LNCAP (cell line): ENCODE results near the gene FAM174B.

Experiments used
- TF ChIP-seq, protein P1 (sequence below): fragments of 450-650 bp; IDR thresholded peaks from 2 replicates; pipeline ENCODE4 v1.5.1; 2017; ENCODE audit warnings: mild to moderate bottlenecking

The FAM174B gene

DNA sequence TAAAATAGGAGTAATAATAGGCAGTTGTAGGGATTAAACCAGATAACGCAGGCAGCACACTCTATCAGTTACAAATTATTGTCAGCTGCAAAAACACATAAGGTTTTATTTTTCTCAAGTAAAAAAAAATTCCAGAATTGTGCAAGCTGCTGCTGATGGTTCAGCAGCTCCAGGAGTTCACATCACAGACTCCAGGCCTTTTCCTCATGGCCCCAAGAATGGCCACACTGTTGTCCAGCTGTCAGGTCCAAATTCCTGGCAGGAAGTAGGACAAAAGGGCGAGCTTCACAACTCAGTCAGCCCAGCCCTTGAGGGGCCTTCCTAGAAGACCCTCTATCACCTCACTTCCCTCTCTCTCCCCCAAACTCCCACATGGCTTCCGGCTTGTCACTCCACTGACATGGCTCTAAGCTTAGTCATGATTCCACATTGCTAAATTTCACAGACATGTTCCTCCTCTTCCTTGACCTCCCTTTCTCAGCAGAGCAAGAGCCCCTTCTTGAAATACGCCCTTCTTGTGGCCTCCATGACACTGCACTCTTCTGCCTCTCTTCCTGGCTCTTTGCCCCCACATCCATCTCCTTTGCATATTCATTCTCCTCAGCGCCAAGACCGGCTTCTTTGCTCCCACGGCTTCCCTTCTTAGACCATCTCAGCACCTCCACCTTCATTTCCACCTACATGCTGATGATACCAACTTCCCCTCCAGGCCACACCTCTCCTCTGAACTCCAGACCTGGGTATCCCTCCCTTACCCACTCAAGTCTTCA lies 27.4 kb upstream of the FAM174B start:
- TF ChIP-seq, protein P1, sequence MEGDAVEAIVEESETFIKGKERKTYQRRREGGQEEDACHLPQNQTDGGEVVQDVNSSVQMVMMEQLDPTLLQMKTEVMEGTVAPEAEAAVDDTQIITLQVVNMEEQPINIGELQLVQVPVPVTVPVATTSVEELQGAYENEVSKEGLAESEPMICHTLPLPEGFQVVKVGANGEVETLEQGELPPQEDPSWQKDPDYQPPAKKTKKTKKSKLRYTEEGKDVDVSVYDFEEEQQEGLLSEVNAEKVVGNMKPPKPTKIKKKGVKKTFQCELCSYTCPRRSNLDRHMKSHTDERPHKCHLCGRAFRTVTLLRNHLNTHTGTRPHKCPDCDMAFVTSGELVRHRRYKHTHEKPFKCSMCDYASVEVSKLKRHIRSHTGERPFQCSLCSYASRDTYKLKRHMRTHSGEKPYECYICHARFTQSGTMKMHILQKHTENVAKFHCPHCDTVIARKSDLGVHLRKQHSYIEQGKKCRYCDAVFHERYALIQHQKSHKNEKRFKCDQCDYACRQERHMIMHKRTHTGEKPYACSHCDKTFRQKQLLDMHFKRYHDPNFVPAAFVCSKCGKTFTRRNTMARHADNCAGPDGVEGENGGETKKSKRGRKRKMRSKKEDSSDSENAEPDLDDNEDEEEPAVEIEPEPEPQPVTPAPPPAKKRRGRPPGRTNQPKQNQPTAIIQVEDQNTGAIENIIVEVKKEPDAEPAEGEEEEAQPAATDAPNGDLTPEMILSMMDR = no peak

DNA sequence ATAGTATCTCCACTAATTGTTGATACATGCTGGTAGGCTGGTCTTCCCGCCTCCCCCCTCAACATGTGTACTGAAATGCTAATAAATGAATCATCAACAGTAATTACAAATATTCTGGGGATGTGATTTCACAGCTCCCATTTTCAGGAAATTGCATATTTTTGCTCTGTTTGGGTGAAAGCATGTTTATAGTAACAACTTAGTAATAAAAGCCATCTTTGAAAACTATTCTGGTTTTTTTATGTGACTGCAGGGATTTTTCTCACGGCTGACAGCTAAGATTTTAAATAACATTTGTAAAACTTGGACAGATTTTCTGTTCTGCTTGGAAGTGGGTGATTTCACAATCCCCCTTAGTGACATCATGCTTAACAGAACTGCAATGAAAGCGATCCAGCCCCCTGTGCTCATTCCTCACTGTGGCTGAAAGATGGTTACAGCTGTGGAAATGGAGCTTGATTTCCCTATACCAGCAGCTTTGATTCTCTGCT lies 25.6 kb upstream of the FAM174B start:
- TF ChIP-seq, protein P1 = no peak

DNA sequence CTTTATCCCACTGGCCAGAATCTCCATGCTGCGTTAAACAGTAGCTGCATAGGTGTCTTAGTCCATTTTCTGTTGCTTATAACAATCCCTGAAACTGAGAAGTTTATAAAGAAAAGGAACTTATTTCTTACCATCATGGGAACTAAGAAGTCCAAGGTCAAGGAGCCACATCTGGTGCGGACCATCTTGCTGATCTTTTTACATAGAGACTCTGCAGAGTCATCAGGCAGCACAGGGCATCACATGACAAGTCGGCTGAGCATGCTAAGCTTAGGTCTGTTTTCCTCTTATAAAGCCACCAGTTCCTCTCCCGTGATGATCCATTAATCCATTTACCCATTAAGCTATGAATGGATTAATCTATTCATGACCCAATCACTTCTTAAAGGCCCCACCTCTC lies 22.4 kb upstream of the FAM174B start:
- TF ChIP-seq, protein P1 = no peak

DNA sequence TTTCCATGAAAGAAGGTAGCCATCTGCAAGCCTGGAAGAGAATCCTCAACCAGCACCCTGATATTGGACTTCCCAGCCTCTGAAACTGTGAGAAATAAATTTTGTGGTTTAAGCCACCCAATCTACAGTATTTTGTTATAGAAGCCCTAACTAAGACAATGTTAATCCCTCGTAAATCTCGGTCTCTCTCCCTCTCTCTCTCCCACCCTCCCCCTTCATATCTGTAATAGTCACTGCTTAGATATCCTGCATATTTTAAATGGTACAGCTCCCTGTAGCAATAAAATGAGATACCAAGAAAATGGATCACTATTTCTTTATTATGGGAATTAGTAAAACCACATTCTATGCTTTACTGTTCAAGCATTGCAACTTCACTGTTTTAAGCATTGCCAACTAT lies 21.0 kb upstream of the FAM174B start:
- TF ChIP-seq, protein P1 = no peak

DNA sequence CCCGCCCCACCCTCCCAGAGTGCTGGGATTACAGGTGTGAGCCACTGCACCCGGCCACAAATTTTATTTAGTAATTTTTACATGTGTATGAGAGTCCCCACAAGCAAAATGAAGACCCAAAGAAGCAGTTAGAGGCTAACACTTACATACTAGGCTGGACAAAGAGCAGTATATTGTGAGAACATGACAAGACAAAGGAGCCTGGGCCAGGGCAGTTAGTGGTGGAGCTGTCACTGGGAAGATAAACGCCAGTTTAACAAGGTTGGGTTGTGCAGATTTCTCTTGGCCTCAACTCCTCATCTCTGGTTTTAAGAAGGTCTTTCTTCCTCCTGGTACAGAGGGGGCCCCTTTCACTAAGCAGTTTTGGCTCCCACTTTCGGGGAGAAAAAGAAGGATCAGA lies 19.9 kb upstream of the FAM174B start:
- TF ChIP-seq, protein P1 = no peak

DNA sequence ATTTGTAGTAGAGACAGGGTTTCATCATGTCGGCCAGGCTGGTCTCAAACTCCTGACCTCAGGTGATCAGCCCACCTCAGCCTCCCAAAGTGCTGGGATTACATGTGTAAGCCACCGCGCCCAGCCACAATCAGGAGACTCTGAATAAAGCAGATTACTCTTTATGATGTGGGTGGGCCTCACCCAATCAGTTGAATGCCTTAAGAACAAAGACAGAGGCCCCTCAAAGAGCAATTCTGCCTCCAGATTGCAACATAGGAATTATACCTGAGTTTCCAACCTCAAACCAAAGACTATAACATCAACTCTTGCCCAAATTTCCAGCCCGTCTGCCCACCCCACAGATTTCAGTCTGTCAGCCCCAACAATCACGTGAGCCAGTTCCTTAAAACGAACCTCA lies 18.8 kb upstream of the FAM174B start:
- TF ChIP-seq, protein P1 = no peak

DNA sequence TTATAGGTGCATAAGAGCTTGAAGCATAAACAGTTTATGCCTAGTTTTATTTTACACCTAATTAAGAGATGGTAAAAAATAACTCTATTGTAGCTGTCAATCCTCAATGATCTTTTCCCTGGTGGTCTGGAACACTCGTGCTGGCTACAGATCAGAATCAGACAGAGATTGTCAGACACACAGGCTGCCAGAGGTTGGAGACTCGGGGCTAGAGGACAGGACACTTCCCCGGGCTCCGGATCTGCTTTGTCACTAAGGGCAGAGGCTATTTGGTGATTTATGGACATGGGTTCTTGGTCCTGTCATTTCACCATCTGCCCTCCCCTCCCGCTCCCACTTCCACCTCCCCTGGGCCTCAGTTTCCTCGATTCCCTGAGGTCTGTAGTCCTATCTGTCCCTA lies 16.5 kb upstream of the FAM174B start:
- TF ChIP-seq, protein P1 = no peak
